GM21576 (cell line): Measurements from ENCODE around the gene LRIF1.
"Not testable (repeated sequence)": the region's sequence is repeated elsewhere in the genome, so short reads cannot be mapped to it uniquely, and the experiment has no call there.

Source experiments
- ATAC-seq: cut with Tn5 transposase; IDR thresholded peaks from one replicate; pipeline ENCODE4 v1.9.1; 2021; ENCODE audit warnings: mild to moderate bottlenecking, moderate library complexity; ENCODE audit not compliant: unreplicated experiment

Gene LRIF1

GRCh38 chr1:110963691-110964454 is at the start of gene LRIF1:
Gene LRIF1 (minus strand): TSS chr1:110963922. CDS start chr1:110963688, 234 bp downstream.
- ATAC-seq = peak; percentile 96

GRCh38 chr1:111008031-111008430 is 44.3 kb upstream of the LRIF1 start:
- no peak for ATAC-seq

- ATAC-seq = no peak
Measured at GRCh38 chr1:111006556-111006955, 42.8 kb upstream of the LRIF1 start.

GRCh38 chr1:110999607-111000006 is 35.9 kb upstream of the LRIF1 start:
- ATAC-seq = not testable (repeated sequence)

GRCh38 chr1:110992329-110992728 is 28.6 kb upstream of the LRIF1 start:
- not testable (repeated sequence) for ATAC-seq

GRCh38 chr1:110991295-110991694 is 27.6 kb upstream of the LRIF1 start:
- not testable (repeated sequence) for ATAC-seq

- ATAC-seq = no peak
Measured at GRCh38 chr1:110990541-110990940, 26.8 kb upstream of the LRIF1 start.

- no peak for ATAC-seq
Measured at GRCh38 chr1:110986407-110986891, 22.7 kb upstream of the LRIF1 start.

GRCh38 chr1:110982320-110982719 is 18.6 kb upstream of the LRIF1 start:
- ATAC-seq = no peak

- no peak for ATAC-seq
Measured at GRCh38 chr1:110979154-110979553, 15.4 kb upstream of the LRIF1 start.

GRCh38 chr1:110976089-110976488 is 12.4 kb upstream of the LRIF1 start:
- ATAC-seq = no peak

- no peak for ATAC-seq
Measured at GRCh38 chr1:110975265-110975664, 11.5 kb upstream of the LRIF1 start.

GRCh38 chr1:110967256-110967655 is 3.5 kb upstream of the LRIF1 start:
- ATAC-seq = no peak

- no peak for ATAC-seq
Measured at GRCh38 chr1:110964455-110964903, 757 bp upstream of the LRIF1 start.

GRCh38 chr1:110962892-110963690 is 631 bp downstream of the LRIF1 start:
- peak; percentile 30 for ATAC-seq

- no peak for ATAC-seq
Measured at GRCh38 chr1:110961902-110962301, 1.8 kb downstream of the LRIF1 start.

- no peak for ATAC-seq
Measured at GRCh38 chr1:110960777-110961420, 2.8 kb downstream of the LRIF1 start.

GRCh38 chr1:110957798-110958197 is 5.9 kb downstream of the LRIF1 start:
- ATAC-seq = no peak

GRCh38 chr1:110956586-110956985 is 7.1 kb downstream of the LRIF1 start:
- no peak for ATAC-seq

- no peak for ATAC-seq
Measured at GRCh38 chr1:110953031-110953430, 10.7 kb downstream of the LRIF1 start.

GRCh38 chr1:110952031-110952430 is 11.7 kb downstream of the LRIF1 start:
- no peak for ATAC-seq
